GM10266 (cell line): ENCODE measurements around the gene GCC2.
A peak's percentile ranks its signal among the peaks of the same experiment; 100 is the strongest.

Experiments used
- DNase-seq: peaks from one replicate; pipeline ENCODE4 v3.0.0; 2012; ENCODE audit errors: extremely low spot score
- TF ChIP-seq, protein P1 (sequence below): IDR thresholded peaks from 2 replicates; pipeline ENCODE4 v1.5.1; 2012; ENCODE audit warnings: mild to moderate bottlenecking, low read depth; ENCODE audit not compliant: control insufficient read depth, insufficient read depth; ENCODE audit errors: missing control alignments

GCC2 gene

DNA sequence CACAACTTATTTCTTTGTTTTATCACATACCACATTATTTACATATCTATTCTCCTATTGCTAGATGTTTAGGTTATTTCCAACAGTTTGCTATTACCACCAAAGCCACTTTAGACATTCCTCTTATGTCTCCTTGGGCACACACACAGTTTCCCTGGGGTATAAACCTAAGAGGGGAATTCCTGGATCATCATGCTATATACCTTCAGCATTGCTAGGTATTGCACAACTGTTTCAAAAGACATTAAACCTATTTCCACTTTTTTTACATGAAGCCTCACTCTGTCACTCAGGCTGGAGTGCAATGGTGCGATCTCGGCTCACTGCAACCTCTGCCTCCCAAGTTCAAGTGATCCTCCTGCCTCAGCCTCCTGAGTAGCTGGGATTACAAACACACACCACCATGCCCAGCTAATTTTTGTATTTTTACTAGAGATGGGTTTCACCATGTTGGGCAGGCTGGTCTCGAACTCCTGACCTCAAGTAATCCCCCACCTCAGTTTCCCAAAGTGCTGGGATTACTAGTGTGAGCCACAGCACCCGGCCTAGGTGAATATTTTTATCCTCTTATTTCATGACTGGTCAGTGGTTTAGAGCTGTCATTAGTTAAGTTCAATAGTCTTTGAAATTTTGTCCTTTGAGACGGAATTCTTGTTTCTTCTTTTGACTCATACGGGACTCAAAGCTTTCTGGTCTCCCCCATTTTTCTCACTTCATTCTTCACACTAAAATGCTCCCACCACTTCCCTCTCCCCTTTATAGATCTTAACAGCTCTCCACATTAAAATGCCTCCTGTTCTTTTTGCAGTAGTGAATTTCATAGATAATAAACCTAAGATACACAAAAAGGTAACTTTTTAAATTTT, 40.9 kb upstream of the GCC2 start:
- peak; percentile 23 for DNase-seq
- TF ChIP-seq, protein P1, sequence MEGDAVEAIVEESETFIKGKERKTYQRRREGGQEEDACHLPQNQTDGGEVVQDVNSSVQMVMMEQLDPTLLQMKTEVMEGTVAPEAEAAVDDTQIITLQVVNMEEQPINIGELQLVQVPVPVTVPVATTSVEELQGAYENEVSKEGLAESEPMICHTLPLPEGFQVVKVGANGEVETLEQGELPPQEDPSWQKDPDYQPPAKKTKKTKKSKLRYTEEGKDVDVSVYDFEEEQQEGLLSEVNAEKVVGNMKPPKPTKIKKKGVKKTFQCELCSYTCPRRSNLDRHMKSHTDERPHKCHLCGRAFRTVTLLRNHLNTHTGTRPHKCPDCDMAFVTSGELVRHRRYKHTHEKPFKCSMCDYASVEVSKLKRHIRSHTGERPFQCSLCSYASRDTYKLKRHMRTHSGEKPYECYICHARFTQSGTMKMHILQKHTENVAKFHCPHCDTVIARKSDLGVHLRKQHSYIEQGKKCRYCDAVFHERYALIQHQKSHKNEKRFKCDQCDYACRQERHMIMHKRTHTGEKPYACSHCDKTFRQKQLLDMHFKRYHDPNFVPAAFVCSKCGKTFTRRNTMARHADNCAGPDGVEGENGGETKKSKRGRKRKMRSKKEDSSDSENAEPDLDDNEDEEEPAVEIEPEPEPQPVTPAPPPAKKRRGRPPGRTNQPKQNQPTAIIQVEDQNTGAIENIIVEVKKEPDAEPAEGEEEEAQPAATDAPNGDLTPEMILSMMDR: no peak

- no peak for DNase-seq
- TF ChIP-seq, protein P1: no peak
Observed at GRCh38 chr2:108409768-108410167, 39.2 kb upstream of the GCC2 start.

DNA sequence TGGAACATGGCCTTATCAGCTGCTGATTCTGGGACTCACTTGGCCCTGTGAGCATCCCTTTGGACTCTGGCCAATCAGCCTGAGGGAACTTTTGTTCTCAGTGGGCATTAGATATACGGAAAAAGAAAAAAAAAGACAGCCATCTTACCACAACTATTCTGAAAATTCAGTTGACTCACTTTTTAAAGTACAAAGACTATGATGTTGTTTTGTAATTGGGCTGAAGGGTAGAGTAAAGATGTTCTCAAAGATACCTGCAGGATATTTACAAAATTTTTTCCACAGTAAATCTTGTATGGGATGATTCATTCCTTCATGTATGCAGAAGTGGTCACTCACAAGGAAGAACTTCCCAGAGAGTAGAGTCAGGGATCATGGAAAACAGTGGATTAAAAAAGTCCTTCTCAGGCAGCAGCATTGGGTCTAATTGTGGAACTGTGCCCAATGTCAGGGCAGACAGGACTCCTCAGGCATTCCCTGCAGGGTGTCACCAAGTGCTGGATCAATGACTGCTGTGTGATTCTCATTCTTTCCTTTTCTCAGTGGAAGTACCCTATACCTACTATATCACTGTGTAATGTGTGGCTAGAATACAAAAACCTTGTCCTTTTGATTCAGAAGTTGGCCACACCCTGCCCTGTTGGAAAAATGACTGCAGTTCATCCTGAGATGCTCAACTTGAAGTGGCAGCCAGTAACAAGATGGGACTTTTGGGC, 35.9 kb upstream of the GCC2 start:
- DNase-seq: no peak
- TF ChIP-seq, protein P1: no peak

DNA sequence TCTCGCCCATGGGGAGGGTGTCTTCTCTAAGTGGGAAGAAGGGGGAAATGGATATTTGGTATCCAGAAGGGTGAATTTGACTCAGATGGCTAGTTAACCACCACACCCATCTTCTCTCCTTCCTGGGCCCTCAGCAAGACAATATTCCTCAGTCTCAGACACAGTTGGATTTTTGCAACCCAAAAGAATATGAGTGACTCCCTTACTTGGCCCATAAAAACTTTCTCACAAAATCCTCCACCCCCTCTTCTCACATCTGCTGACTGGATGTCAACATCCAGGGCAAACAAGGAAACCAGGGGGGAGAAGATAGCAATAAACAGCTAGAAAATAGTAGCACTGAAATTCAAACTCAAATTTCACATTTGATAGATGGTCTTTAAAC, 35.3 kb upstream of the GCC2 start:
- no peak for DNase-seq
- TF ChIP-seq, protein P1: no peak

DNA sequence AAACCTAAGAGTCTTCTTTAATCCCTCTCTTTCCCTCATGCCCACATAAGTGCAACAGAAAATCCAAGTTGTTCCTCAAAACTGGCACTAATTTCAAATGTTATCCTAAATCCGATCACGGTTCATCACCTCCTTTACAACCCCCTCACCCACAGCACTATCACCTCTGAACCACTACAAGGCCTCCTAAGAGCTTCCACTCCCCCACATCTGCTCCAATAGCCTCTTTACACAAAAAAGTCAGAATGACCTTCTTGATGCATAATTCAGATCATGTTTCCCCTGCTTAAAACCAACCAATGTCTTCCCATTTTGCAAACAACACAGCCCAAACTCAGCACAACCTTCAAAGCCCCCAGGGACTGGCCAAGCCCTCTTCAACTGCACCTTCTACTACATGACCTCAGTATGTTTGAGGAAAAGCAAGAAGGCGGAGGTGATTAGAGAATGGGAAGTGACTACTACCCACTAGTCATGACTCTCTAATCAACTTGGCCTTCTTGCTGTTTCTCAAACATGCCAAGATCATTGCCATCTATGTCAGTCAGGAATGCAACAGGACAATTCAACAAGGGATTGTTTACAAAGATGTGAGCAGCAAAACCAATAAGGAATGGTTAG, 34.6 kb upstream of the GCC2 start:
- DNase-seq: no peak
- TF ChIP-seq, protein P1: no peak

DNA sequence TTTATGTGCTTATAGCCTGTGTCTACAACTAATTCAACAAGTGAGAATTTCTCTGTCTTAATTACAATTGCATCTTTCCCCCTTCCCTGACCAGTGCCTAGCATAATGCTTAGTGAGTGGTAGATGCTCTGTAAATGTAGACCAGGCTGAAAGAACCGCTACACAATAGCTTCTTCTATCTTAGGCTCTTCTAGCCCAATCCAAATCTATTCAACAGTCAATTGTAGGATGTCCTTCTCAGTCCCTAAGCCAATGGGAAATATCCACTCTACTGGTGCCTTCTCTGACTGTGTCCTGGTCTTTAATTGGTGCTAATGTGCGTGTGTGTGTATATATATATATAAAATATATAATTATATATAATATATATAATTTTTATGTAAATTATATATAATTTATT, 34.1 kb upstream of the GCC2 start:
- DNase-seq: no peak
- TF ChIP-seq, protein P1: no peak
